ENCODE data around the gene ITGAD. TPM values are rescaled to one million over a fixed set of nuclear protein-coding genes. Genes with fewer than 3 reads are reported as not detected.

ITGAD gene
- total RNA-seq (2021) (not detected in 3 replicates), Bru-seq, nascent RNA (not detected)
- long read RNA-seq, experiment 1: 0 reads
- long read RNA-seq, experiment 2: 0 reads
- long read RNA-seq, experiment 3: 0 reads

- Mint-ChIP-seq H3K36me3 (no peaks in the 10 kb centered on the region), H3K4me3 (no peak within 1 kb of the TSS), H3K27ac (no peak within 1 kb of the TSS), H3K27me3 (ENCODE audit: low read depth) (no peaks in the 10 kb centered on the region; the same call in 1 of the 2 replicates), H3K9me3 (no peaks in the 10 kb centered on the region), H3K4me1 (peaks cover 6% of the 10 kb centered on the region; the same call in 1 of the 2 replicates)
- ChIA-PET POLR2A (no interaction called here), CTCF (interaction anchor here (1.6 kb wide), 1 partner anchor 10 kb away, joined by 10 read pairs; no protein-coding TSS in a partner anchor)
- TF ChIP-seq RELA (CRISPR knock-in tag; IDR thresholded peaks at IDR 0.05; ENCODE audit: borderline replicate concordance) (no peak), USF1 (CRISPR knock-in tag; IDR thresholded peaks at IDR 0.05) (no peak), TCF7 (CRISPR knock-in tag; IDR thresholded peaks at IDR 0.05; ENCODE audit: low read depth) (no peak), SMAD3 (CRISPR knock-in tag; IDR thresholded peaks at IDR 0.05; ENCODE audit: borderline replicate concordance) (no peak), ZNF532 (CRISPR knock-in tag; IDR thresholded peaks at IDR 0.05; ENCODE audit: borderline replicate concordance) (no peak), USF2 (CRISPR knock-in tag; IDR thresholded peaks at IDR 0.05) (no peak), MLX (CRISPR knock-in tag; IDR thresholded peaks at IDR 0.05) (no peak), IRF2 (CRISPR knock-in tag; IDR thresholded peaks at IDR 0.05; ENCODE audit: borderline replicate concordance, low read depth) (no peak), GRHL2 (CRISPR knock-in tag; IDR thresholded peaks at IDR 0.05; ENCODE audit: insufficient replicate concordance, severe bottlenecking) (no peak), ZNF423 (CRISPR knock-in tag; IDR thresholded peaks at IDR 0.05) (no peak), FOXJ3 (CRISPR knock-in tag; IDR thresholded peaks at IDR 0.05; ENCODE audit: borderline replicate concordance) (no peak), ERG (CRISPR knock-in tag; IDR thresholded peaks at IDR 0.05) (no peak), ZNF138 (CRISPR knock-in tag; conservative IDR thresholded peaks at IDR 0.05) (no peak), SMAD4 (CRISPR knock-in tag; IDR thresholded peaks at IDR 0.05) (no peak), ZNF416 (CRISPR knock-in tag; IDR thresholded peaks at IDR 0.05) (no peak), FOXP4 (CRISPR knock-in tag; IDR thresholded peaks at IDR 0.05) (no peak), CBFB (CRISPR knock-in tag; IDR thresholded peaks at IDR 0.05; ENCODE audit: low read depth) (no peak), E2F1 (CRISPR knock-in tag; IDR thresholded peaks at IDR 0.05) (no peak)
- DNase-seq (ENCODE audit: low spot score) (no peak), ATAC-seq (no peak)
Measured at GRCh38 chr16:31393056-31393455, at the start of gene ITGAD. Gene ITGAD (plus strand): TSS chr16:31393335. CDS start chr16:31393361, 26 bp downstream.
